GM23338 (cell line): ENCODE data around the gene FAM98A. TPM values are rescaled to one million over a fixed set of nuclear protein-coding genes. Genes with fewer than 3 reads are reported as not detected.

Experiments
- ATAC-seq: fragments of 200-7000 bp; cut with Tn5 transposase; 3 replicates; pipeline ENCODE4 v1.9.1; 2020
- DNase-seq: peaks from one replicate; pipeline ENCODE4 v3.0.0-alpha.2; 2015; ENCODE audit warnings: low spot score
- H2AFZ ChIP-seq: fragments of 200-600 bp; sonication (generic); 2 replicates; pipeline ENCODE4 v1.8.0; 2016; ENCODE audit warnings: antibody characterized with exemption, mild to moderate bottlenecking, moderate library complexity
- H3F3A ChIP-seq: fragments of 200-600 bp; sonication (generic); replicated peaks from 2 replicates; pipeline ENCODE4 v1.8.0; 2017; ENCODE audit warnings: antibody characterized with exemption, mixed run types, low read depth
- H3K27ac ChIP-seq: fragments of 200-600 bp; sonication (generic); 2 replicates; pipeline ENCODE4 v1.6.1; 2016; ENCODE audit warnings: low read depth
- H3K27me3 ChIP-seq: fragments of 200-600 bp; sonication (generic); 2 replicates; pipeline ENCODE4 v1.8.0; 2016; ENCODE audit warnings: mild to moderate bottlenecking, mixed run types, moderate library complexity; ENCODE audit not compliant: insufficient read depth
- H3K36me3 ChIP-seq: fragments of 200-600 bp; sonication (generic); 2 replicates; pipeline ENCODE4 v1.8.0; 2016; ENCODE audit warnings: mild to moderate bottlenecking; ENCODE audit not compliant: insufficient read depth
- H3K4me1 ChIP-seq: fragments of 200-600 bp; sonication (generic); 2 replicates; pipeline ENCODE4 v1.8.0; 2016; ENCODE audit warnings: mild to moderate bottlenecking, moderate library complexity; ENCODE audit not compliant: insufficient read depth
- H3K4me2 ChIP-seq: fragments of 200-600 bp; sonication (generic); 2 replicates; pipeline ENCODE4 v1.7.1; 2017; ENCODE audit warnings: mixed run types
- H3K4me3 ChIP-seq: fragments of 200-600 bp; sonication (generic); 2 replicates; pipeline ENCODE4 v1.6.1; 2016; ENCODE audit warnings: mixed run types
- H3K79me2 ChIP-seq: fragments of 200-600 bp; sonication (generic); replicated peaks from 2 replicates; pipeline ENCODE4 v1.8.0; 2017; ENCODE audit warnings: mild to moderate bottlenecking; ENCODE audit not compliant: insufficient read depth
- H3K9me2 ChIP-seq: fragments of 200-600 bp; sonication (generic); 2 replicates; pipeline ENCODE4 v1.8.0; 2017; ENCODE audit not compliant: insufficient read depth
- H4K20me1 ChIP-seq: fragments of 200-600 bp; sonication (generic); replicated peaks from 2 replicates; pipeline ENCODE4 v1.8.0; 2017; ENCODE audit warnings: mild to moderate bottlenecking; ENCODE audit not compliant: insufficient read depth
- H3K27ac Mint-ChIP-seq: 2 replicates; pipeline ENCODE4 v1.8.0; 2020; ENCODE audit warnings: inconsistent platforms, mild to moderate bottlenecking, moderate library complexity, mixed read lengths
- H3K27me3 Mint-ChIP-seq: 3 replicates; pipeline ENCODE4 v1.8.0; 2022; ENCODE audit warnings: low read depth, mild to moderate bottlenecking, moderate library complexity, mixed read lengths, inconsistent platforms; ENCODE audit not compliant: insufficient read depth, poor library complexity
- H3K36me3 Mint-ChIP-seq: 3 replicates; pipeline ENCODE4 v1.8.0; 2021; ENCODE audit warnings: low read depth, mild to moderate bottlenecking, inconsistent platforms, moderate library complexity, mixed read lengths
- H3K4me1 Mint-ChIP-seq: 3 replicates; pipeline ENCODE4 v1.8.0; 2020; ENCODE audit warnings: mild to moderate bottlenecking, inconsistent platforms, mixed read lengths
- H3K4me3 Mint-ChIP-seq: 3 replicates; pipeline ENCODE4 v1.8.0; 2021; ENCODE audit warnings: moderate library complexity, mild to moderate bottlenecking, inconsistent platforms, mixed read lengths
- H3K9me3 Mint-ChIP-seq: 3 replicates; pipeline ENCODE4 v1.8.0; 2020; ENCODE audit warnings: moderate library complexity, mild to moderate bottlenecking, inconsistent platforms, mixed read lengths
- CREB1 ChIP-seq: fragments of 250-450 bp; sonication (Bioruptor Pico); IDR thresholded peaks from 2 replicates; pipeline ENCODE4 v1.5.0; 2020; ENCODE audit warnings: low read depth, mild to moderate bottlenecking, moderate library complexity
- EZH2phosphoT487 ChIP-seq: fragments of 200-600 bp; sonication (generic); IDR thresholded peaks from one replicate; pipeline ENCODE4 v1.8.1; 2018; ENCODE audit warnings: antibody characterized with exemption; ENCODE audit not compliant: unreplicated experiment
- JUNB ChIP-seq: IDR thresholded peaks from one replicate; pipeline ENCODE4 v1.6.1; 2016; ENCODE audit warnings: antibody characterized with exemption; ENCODE audit not compliant: unreplicated experiment
- STAT1 ChIP-seq: IDR thresholded peaks from one replicate; pipeline ENCODE4 v1.6.1; 2016; ENCODE audit warnings: antibody characterized with exemption; ENCODE audit not compliant: unreplicated experiment
- ZNF114 ChIP-seq: fragments of 250-450 bp; sonication (Bioruptor Pico); IDR thresholded peaks from 2 replicates; pipeline ENCODE4 v1.5.0; 2020; ENCODE audit warnings: mild to moderate bottlenecking, moderate library complexity
- polyA plus RNA-seq: library from polyadenylated mRNA; unstranded; fragments of >200 nt; fragmentation: Nextera tagmentation; extraction: Ambion mirVana; gene quantifications from 2 replicates; pipeline ENCODE4 v1.2.1, GENCODE V29; 2016
- total RNA-seq: library from RNA; depleted of rRNA; stranded (reverse); fragments of >200 nt; shearing (Covaris generic); gene quantifications from 2 replicates; pipeline ENCODE4 v1.2.3, GENCODE V29; 2014
- TF ChIP-seq, protein P1 (sequence below): IDR thresholded peaks from one replicate; pipeline ENCODE4 v1.6.1; 2018; ENCODE audit warnings: antibody characterized with exemption; ENCODE audit not compliant: unreplicated experiment
- TF ChIP-seq, protein P2 (sequence below): fragments of 250-450 bp; sonication (Bioruptor Pico); IDR thresholded peaks from 2 replicates; pipeline ENCODE4 v1.5.0; 2020; ENCODE audit warnings: mild to moderate bottlenecking, moderate library complexity
- TF ChIP-seq, protein P3 (sequence below), 2 experiments: fragments of 200-600 bp in 1 of 2; sonication (generic) in 1 of 2; conservative IDR thresholded peaks; 2 replicates each; pipeline versions ENCODE4 v1.5.1 to v1.6.1; 2016 to 2017; ENCODE audit warnings: antibody characterized with exemption in 2 of 2, low read depth in 2 of 2, mild to moderate bottlenecking in 2 of 2, moderate library complexity in 1 of 2

FAM98A gene
- total and polyA plus RNA-seq, 2 experiments from 2014 or later: 68.6 to 149 TPM

DNA sequence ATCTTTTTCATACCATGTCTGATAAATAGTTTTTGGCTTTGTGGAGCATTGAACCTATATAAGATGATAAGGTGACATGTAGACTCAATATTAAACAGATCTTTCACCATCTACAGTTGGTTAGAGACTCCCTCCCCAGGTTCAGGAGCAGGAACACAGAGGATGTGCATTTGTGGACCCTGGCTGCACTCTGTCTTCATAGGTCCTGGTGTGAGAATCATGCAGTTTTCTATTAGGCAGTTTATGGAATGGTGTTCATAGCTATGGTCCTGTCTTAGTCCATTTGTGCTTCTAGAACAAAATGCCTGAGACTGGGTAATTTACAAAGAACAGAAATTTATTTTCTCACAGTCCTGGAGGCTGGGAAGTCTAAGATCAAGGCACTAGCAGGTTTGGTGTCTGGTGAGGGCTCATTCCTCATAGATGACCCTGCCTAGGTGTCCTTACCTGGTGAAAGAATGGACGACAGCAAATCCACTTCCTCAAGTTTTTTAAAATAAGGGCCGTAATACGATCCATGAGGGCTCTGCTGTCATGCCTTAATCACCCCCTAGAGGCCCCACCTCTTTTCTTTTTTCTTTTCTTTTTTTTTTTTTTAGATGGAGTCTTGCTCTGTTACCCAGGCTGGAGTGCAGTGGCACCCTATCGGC lies 35.3 kb upstream of the FAM98A start:
- no peaks in the 10 kb centered on the region for H4K20me1 ChIP-seq
- peak; percentile 49 for DNase-seq
- Mint-ChIP-seq H3K4me1 (peaks cover 3% of the 10 kb centered on the region; the same call in 1 of the 3 replicates), H3K27ac (no peak overlapping the region), H3K36me3 (peaks cover 31% of the 10 kb centered on the region), H3K4me3 (no peak overlapping the region), H3K9me3 (no peaks in the 10 kb centered on the region; the same call in 2 of the 3 replicates), H3K27me3 (peaks cover 1% of the 10 kb centered on the region)
- H3K36me3 ChIP-seq: no peaks in the 10 kb centered on the region
- no peak overlapping the region for H3K4me3 ChIP-seq
- H3K27ac ChIP-seq: no peak overlapping the region
- no peaks in the 10 kb centered on the region for H3F3A ChIP-seq
- H3K4me2 ChIP-seq: 0 out of 2 replicates have a peak overlapping the region, but pooled peaks have one; percentile 58
- TF ChIP-seq STAT1: no peak
- no peak for TF ChIP-seq EZH2phosphoT487
- TF ChIP-seq, protein P1, sequence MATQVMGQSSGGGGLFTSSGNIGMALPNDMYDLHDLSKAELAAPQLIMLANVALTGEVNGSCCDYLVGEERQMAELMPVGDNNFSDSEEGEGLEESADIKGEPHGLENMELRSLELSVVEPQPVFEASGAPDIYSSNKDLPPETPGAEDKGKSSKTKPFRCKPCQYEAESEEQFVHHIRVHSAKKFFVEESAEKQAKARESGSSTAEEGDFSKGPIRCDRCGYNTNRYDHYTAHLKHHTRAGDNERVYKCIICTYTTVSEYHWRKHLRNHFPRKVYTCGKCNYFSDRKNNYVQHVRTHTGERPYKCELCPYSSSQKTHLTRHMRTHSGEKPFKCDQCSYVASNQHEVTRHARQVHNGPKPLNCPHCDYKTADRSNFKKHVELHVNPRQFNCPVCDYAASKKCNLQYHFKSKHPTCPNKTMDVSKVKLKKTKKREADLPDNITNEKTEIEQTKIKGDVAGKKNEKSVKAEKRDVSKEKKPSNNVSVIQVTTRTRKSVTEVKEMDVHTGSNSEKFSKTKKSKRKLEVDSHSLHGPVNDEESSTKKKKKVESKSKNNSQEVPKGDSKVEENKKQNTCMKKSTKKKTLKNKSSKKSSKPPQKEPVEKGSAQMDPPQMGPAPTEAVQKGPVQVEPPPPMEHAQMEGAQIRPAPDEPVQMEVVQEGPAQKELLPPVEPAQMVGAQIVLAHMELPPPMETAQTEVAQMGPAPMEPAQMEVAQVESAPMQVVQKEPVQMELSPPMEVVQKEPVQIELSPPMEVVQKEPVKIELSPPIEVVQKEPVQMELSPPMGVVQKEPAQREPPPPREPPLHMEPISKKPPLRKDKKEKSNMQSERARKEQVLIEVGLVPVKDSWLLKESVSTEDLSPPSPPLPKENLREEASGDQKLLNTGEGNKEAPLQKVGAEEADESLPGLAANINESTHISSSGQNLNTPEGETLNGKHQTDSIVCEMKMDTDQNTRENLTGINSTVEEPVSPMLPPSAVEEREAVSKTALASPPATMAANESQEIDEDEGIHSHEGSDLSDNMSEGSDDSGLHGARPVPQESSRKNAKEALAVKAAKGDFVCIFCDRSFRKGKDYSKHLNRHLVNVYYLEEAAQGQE: no peak
- TF ChIP-seq CREB1 (CRISPR knock-in tag): no peak
- no peak for TF ChIP-seq JUNB
- TF ChIP-seq ZNF114: no peak
- TF ChIP-seq, protein P2, sequence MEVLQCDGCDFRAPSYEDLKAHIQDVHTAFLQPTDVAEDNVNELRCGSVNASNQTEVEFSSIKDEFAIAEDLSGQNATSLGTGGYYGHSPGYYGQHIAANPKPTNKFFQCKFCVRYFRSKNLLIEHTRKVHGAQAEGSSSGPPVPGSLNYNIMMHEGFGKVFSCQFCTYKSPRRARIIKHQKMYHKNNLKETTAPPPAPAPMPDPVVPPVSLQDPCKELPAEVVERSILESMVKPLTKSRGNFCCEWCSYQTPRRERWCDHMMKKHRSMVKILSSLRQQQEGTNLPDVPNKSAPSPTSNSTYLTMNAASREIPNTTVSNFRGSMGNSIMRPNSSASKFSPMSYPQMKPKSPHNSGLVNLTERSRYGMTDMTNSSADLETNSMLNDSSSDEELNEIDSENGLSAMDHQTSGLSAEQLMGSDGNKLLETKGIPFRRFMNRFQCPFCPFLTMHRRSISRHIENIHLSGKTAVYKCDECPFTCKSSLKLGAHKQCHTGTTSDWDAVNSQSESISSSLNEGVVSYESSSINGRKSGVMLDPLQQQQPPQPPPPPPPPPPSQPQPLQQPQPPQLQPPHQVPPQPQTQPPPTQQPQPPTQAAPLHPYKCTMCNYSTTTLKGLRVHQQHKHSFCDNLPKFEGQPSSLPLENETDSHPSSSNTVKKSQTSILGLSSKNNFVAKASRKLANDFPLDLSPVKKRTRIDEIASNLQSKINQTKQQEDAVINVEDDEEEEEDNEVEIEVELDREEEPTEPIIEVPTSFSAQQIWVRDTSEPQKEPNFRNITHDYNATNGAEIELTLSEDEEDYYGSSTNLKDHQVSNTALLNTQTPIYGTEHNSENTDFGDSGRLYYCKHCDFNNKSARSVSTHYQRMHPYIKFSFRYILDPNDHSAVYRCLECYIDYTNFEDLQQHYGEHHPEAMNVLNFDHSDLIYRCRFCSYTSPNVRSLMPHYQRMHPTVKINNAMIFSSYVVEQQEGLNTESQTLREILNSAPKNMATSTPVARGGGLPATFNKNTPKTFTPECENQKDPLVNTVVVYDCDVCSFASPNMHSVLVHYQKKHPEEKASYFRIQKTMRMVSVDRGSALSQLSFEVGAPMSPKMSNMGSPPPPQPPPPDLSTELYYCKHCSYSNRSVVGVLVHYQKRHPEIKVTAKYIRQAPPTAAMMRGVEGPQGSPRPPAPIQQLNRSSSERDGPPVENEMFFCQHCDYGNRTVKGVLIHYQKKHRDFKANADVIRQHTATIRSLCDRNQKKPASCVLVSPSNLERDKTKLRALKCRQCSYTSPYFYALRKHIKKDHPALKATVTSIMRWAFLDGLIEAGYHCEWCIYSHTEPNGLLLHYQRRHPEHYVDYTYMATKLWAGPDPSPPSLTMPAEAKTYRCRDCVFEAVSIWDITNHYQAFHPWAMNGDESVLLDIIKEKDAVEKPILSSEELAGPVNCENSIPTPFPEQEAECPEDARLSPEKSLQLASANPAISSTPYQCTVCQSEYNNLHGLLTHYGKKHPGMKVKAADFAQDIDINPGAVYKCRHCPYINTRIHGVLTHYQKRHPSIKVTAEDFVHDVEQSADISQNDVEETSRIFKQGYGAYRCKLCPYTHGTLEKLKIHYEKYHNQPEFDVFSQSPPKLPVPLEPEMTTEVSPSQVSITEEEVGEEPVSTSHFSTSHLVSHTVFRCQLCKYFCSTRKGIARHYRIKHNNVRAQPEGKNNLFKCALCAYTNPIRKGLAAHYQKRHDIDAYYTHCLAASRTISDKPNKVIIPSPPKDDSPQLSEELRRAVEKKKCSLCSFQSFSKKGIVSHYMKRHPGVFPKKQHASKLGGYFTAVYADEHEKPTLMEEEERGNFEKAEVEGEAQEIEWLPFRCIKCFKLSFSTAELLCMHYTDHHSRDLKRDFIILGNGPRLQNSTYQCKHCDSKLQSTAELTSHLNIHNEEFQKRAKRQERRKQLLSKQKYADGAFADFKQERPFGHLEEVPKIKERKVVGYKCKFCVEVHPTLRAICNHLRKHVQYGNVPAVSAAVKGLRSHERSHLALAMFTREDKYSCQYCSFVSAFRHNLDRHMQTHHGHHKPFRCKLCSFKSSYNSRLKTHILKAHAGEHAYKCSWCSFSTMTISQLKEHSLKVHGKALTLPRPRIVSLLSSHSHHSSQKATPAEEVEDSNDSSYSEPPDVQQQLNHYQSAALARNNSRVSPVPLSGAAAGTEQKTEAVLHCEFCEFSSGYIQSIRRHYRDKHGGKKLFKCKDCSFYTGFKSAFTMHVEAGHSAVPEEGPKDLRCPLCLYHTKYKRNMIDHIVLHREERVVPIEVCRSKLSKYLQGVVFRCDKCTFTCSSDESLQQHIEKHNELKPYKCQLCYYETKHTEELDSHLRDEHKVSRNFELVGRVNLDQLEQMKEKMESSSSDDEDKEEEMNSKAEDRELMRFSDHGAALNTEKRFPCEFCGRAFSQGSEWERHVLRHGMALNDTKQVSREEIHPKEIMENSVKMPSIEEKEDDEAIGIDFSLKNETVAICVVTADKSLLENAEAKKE (CRISPR knock-in tag): no peak
- TF ChIP-seq, protein P3, sequence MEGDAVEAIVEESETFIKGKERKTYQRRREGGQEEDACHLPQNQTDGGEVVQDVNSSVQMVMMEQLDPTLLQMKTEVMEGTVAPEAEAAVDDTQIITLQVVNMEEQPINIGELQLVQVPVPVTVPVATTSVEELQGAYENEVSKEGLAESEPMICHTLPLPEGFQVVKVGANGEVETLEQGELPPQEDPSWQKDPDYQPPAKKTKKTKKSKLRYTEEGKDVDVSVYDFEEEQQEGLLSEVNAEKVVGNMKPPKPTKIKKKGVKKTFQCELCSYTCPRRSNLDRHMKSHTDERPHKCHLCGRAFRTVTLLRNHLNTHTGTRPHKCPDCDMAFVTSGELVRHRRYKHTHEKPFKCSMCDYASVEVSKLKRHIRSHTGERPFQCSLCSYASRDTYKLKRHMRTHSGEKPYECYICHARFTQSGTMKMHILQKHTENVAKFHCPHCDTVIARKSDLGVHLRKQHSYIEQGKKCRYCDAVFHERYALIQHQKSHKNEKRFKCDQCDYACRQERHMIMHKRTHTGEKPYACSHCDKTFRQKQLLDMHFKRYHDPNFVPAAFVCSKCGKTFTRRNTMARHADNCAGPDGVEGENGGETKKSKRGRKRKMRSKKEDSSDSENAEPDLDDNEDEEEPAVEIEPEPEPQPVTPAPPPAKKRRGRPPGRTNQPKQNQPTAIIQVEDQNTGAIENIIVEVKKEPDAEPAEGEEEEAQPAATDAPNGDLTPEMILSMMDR (conservative IDR thresholded peaks at IDR 0.05; ENCODE audit: low read depth in 2 of 2): 0 out of 4 replicates have a peak, but pooled peaks of 1 of the 2 experiments have one; percentile 10
- ATAC-seq: peak; percentile 39; the same call in 2 of the 3 replicates
- H3K27me3 ChIP-seq: no peaks in the 10 kb centered on the region
- no peaks in the 10 kb centered on the region for H3K79me2 ChIP-seq
- H2AFZ ChIP-seq: no peak overlapping the region
- peaks cover 9% of the 10 kb centered on the region; the same call in 1 of the 2 replicates for H3K9me2 ChIP-seq
- H3K4me1 ChIP-seq: peaks cover 7% of the 10 kb centered on the region
